GM10266 (cell line): ENCODE results near the gene KRTAP5-3.
"Not testable (repeated sequence)": the region's sequence is repeated elsewhere in the genome, so short reads cannot be mapped to it uniquely, and the experiment has no call there.

Source experiments
- DNase-seq: peaks from one replicate; pipeline ENCODE4 v3.0.0; 2012; ENCODE audit errors: extremely low spot score
- CTCF ChIP-seq: IDR thresholded peaks from 2 replicates; pipeline ENCODE4 v1.5.1; 2012; ENCODE audit warnings: mild to moderate bottlenecking, low read depth; ENCODE audit not compliant: control insufficient read depth, insufficient read depth; ENCODE audit errors: missing control alignments

The KRTAP5-3 gene

GRCh38 chr11:1647901-1648652 is 39.8 kb upstream of the KRTAP5-3 start:
- no peak for DNase-seq

GRCh38 chr11:1646540-1646939 is 38.3 kb upstream of the KRTAP5-3 start:
- DNase-seq, result not testable (repeated sequence)

More at GRCh38 chr11:1647901-1648652, 39.8 kb upstream of the KRTAP5-3 start:
- TF ChIP-seq CTCF, result no peak

GRCh38 chr11:1645357-1645821 is 37.1 kb upstream of the KRTAP5-3 start:
- no peak for TF ChIP-seq CTCF

GRCh38 chr11:1644601-1645356 is 36.5 kb upstream of the KRTAP5-3 start:
- TF ChIP-seq CTCF, result no peak
- DNase-seq, result no peak

More at GRCh38 chr11:1645357-1645821, 37.1 kb upstream of the KRTAP5-3 start:
- no peak for DNase-seq

- TF ChIP-seq CTCF, result no peak
- no peak for DNase-seq
These were observed 35.0 kb upstream of the KRTAP5-3 start for GRCh38 chr11:1643146-1643690.

GRCh38 chr11:1642288-1643145 is 34.3 kb upstream of the KRTAP5-3 start:
- TF ChIP-seq CTCF, result no peak
- DNase-seq, result no peak

GRCh38 chr11:1641096-1641495 is 32.8 kb upstream of the KRTAP5-3 start:
- TF ChIP-seq CTCF, result no peak
- DNase-seq, result no peak
